Measurements from ENCODE around the gene ZBTB21. TPM values are rescaled to one million over a fixed set of nuclear protein-coding genes. Genes with fewer than 3 reads are reported as not detected.

ZBTB21 gene
- total RNA-seq, 1 donor from 2014 or later, result 17.8 TPM

DNA sequence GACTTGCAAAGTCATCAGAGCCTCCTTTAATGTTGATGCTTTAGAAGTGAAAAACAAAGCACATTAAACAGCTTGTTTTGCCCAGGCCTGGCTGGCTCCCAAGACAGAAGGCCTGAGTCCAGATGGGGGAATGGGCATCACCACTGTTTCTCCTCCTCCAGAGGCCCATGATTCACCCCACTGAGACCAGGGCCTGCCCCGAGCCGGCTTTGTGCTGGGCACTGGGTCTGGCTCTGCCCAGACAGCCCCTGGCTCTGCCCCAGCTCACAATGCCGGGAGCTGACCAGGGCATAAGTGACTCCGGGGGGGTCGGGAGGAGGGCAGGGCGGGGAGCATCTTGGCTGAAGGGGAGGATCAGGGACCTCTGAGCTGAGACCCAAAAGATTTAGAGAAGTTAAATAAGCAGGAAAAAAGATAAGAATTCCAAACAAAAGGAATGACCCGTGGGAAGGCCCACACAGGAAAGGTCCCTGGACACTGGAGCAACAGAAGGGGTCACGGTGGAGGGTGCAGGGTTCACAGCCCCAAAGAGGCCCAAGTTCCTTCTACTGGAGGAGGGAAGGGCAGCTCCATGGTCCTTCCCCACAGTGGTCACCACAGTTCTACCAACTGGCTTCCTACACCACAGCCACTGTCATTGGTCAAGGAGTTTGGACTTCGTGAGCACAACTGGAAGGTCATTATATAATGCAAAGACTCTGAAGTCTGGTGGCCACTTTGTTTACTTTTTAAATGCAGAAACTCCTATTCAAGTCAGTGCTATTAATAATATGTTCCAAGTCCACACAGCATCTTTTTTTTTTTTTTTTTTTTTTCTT, 61.9 kb downstream of the ZBTB21 start:
- DNase-seq (no peak), ATAC-seq (peak; percentile 25)
- Histone ChIP-seq H3K27me3 (no peaks in the 10 kb centered on the region), H3K9me3 (no peaks in the 10 kb centered on the region), H3K27ac (peak overlapping the region; percentile 11), H3K36me3 (no peaks in the 10 kb centered on the region), H3K4me1 (peaks cover 19% of the 10 kb centered on the region), H3K4me3 (no peak overlapping the region)
- intact Hi-C loops (cut with DNase I), result no loop called here
- TF ChIP-seq, protein P1, sequence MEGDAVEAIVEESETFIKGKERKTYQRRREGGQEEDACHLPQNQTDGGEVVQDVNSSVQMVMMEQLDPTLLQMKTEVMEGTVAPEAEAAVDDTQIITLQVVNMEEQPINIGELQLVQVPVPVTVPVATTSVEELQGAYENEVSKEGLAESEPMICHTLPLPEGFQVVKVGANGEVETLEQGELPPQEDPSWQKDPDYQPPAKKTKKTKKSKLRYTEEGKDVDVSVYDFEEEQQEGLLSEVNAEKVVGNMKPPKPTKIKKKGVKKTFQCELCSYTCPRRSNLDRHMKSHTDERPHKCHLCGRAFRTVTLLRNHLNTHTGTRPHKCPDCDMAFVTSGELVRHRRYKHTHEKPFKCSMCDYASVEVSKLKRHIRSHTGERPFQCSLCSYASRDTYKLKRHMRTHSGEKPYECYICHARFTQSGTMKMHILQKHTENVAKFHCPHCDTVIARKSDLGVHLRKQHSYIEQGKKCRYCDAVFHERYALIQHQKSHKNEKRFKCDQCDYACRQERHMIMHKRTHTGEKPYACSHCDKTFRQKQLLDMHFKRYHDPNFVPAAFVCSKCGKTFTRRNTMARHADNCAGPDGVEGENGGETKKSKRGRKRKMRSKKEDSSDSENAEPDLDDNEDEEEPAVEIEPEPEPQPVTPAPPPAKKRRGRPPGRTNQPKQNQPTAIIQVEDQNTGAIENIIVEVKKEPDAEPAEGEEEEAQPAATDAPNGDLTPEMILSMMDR (IDR thresholded peaks at IDR 0.05), result no peak

DNA sequence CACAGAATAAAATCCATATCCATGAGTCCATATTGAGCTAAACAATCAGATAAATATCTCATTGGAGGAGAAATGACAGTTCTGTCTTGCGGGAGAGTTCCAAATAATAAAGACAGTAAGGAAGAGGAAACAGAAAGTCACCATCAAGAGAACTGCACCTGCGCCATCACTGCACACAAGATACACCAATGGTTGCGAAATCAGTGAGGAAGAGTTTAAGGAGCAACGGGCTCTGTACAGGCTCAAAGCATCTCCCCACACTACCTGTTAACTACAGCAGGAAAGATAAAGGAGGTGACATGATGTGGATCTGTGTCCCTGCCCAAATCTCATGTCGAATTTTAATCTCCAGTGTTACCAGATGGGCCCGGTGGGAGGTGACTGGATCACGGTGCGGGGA, 64.2 kb downstream of the ZBTB21 start:
- Histone ChIP-seq H3K4me3 (no peak overlapping the region), H3K27ac (no peak overlapping the region), H3K9me3 (no peaks in the 10 kb centered on the region), H3K36me3 (no peaks in the 10 kb centered on the region), H3K4me1 (peaks cover 2% of the 10 kb centered on the region), H3K27me3 (no peaks in the 10 kb centered on the region)
- no peak for DNase-seq
- ATAC-seq, result no peak
- TF ChIP-seq, protein P1 (IDR thresholded peaks at IDR 0.05), result no peak
- intact Hi-C loops (cut with DNase I), result no loop called here

DNA sequence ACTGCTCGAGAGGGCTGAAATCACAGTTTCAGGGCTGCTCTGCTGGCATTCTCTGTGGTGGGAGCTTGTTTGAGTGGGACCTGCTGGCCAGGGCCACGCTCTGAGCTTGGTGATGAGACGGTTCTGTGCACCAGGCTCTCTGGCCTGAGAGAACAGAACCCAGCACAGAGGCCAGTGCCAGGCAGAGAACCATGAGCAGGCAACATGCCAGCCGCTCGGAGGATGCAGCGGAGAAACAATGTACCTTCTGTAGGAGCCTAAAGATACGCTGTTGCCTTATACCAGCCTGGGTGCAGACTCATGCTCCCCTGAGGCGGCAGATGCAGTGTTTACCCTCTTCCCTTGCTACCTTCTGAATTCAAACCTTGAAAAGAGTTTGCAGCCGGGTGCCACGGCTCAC, 66.3 kb downstream of the ZBTB21 start:
- TF ChIP-seq, protein P1 (IDR thresholded peaks at IDR 0.05), result no peak
- ATAC-seq (no peak), DNase-seq (no peak)
- Histone ChIP-seq H3K9me3 (no peaks in the 10 kb centered on the region), H3K36me3 (peaks cover 7% of the 10 kb centered on the region), H3K4me1 (peaks cover 2% of the 10 kb centered on the region), H3K4me3 (no peak overlapping the region), H3K27ac (no peak overlapping the region), H3K27me3 (no peaks in the 10 kb centered on the region)
- intact Hi-C loops (cut with DNase I), result no loop called here

DNA sequence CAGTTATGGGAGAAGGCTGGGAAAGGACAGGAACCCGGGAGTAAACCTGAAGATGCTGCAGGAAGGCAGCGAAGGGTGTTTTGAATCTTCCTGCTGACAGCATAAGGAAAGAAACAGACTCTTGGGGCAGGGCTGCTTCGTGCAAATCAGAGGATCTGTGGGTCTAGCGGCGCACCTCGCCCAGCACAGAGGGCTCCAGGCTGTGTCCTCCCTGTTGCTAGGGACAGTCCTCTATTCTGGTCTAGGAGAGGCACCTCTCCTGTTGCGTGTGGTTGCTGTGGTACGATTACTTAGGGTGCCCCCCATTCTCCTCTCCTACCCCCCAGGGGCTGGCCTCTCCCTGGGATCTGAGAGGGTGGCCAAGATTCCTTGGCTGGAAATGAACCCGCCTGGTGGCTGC, 67.7 kb downstream of the ZBTB21 start:
- Histone ChIP-seq H3K4me1 (no peaks in the 10 kb centered on the region), H3K9me3 (no peaks in the 10 kb centered on the region), H3K27me3 (no peaks in the 10 kb centered on the region), H3K27ac (no peak overlapping the region), H3K36me3 (peaks cover 7% of the 10 kb centered on the region), H3K4me3 (no peak overlapping the region)
- DNase-seq, result no peak
- TF ChIP-seq, protein P1 (IDR thresholded peaks at IDR 0.05), result no peak
- no peak for ATAC-seq
- intact Hi-C loops (cut with DNase I), result no loop called here

DNA sequence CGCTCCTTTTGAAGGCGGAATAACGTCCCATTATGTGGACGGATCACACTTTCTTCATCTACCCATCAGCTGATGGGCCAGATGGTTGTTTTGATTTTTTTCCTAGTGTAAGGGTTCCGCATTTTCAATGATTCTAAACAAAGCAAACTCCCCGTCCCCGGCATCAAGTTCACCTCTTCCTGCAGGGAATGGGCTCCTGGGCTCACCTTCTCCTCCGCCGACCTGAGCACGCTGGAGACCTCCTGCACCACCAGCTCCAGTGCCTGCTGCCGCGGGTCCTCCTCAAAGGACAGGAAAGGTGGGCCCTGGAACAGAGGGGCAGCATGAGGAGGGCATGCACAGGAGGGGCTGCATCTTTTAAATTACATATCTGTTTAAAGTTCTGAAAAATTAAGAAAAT, 68.2 kb downstream of the ZBTB21 start:
- TF ChIP-seq, protein P1 (IDR thresholded peaks at IDR 0.05), result no peak
- Histone ChIP-seq H3K4me3 (no peak overlapping the region), H3K36me3 (peaks cover 7% of the 10 kb centered on the region), H3K27ac (no peak overlapping the region), H3K9me3 (no peaks in the 10 kb centered on the region), H3K27me3 (no peaks in the 10 kb centered on the region), H3K4me1 (no peaks in the 10 kb centered on the region)
- DNase-seq, result no peak
- intact Hi-C loops (cut with DNase I), result no loop called here
- no peak for ATAC-seq

All from upper lobe of right lung (tissue), 1 donor.